ENCODE measurements around the gene TMLHE.
"Not testable (repeated sequence)": the region's sequence is repeated elsewhere in the genome, so short reads cannot be mapped to it uniquely, and the experiment has no call there.

Gene TMLHE

GRCh38 chrX:155505296-155505695 lies 107.5 kb downstream of the TMLHE start:
- TF ChIP-seq NFIC (IDR thresholded peaks at IDR 0.05) (no peak), EGR1 (IDR thresholded peaks at IDR 0.05) (no peak), YY1 (IDR thresholded peaks at IDR 0.05; ENCODE audit: low read depth) (no peak), EP300 (IDR thresholded peaks at IDR 0.05; ENCODE audit: borderline replicate concordance) (no peak), TAF1 (IDR thresholded peaks at IDR 0.05; ENCODE audit: low read depth) (no peak), MAX (IDR thresholded peaks at IDR 0.05) (no peak), TEAD4 (IDR thresholded peaks at IDR 0.05) (no peak), TCF12 (IDR thresholded peaks at IDR 0.05; ENCODE audit: low read depth) (no peak), CREB1 (IDR thresholded peaks at IDR 0.05; ENCODE audit: low read depth) (no peak), REST (IDR thresholded peaks at IDR 0.05; ENCODE audit: low read depth) (no peak)

- TF ChIP-seq USF1 (IDR thresholded peaks at IDR 0.05); EP300 (IDR thresholded peaks at IDR 0.05; ENCODE audit: borderline replicate concordance); ZBTB7A (IDR thresholded peaks at IDR 0.05; ENCODE audit: low read depth): not testable (repeated sequence)
Measured at GRCh38 chrX:155458471-155458870, 154.3 kb downstream of the TMLHE start, which contains the start of gene F8A3. F8A3 (minus strand) TSS chrX:155458620; CDS start chrX:155458600, 20 bp downstream.

GRCh38 chrX:155441097-155441496 lies 171.7 kb downstream of the TMLHE start:
- no peak for TF ChIP-seq USF1 (IDR thresholded peaks at IDR 0.05)
- no peak for TF ChIP-seq TCF12 (IDR thresholded peaks at IDR 0.05; ENCODE audit: low read depth)
- no peak for TF ChIP-seq FOXM1 (IDR thresholded peaks at IDR 0.05; ENCODE audit: borderline replicate concordance, low read depth)
- TF ChIP-seq EGR1 (IDR thresholded peaks at IDR 0.05) = no peak
- TF ChIP-seq ZBTB7A (IDR thresholded peaks at IDR 0.05; ENCODE audit: low read depth) = no peak
- TF ChIP-seq CEBPB (IDR thresholded peaks at IDR 0.05) = no peak
- TF ChIP-seq RAD21 (IDR thresholded peaks at IDR 0.05; ENCODE audit: low read depth) = no peak
- TF ChIP-seq CREB1 (IDR thresholded peaks at IDR 0.05; ENCODE audit: low read depth) = no peak
- TF ChIP-seq NFIC (IDR thresholded peaks at IDR 0.05) = no peak
- no peak for TF ChIP-seq EP300 (IDR thresholded peaks at IDR 0.05; ENCODE audit: borderline replicate concordance)
- no peak for TF ChIP-seq MAX (IDR thresholded peaks at IDR 0.05)
- no peak for TF ChIP-seq TEAD4 (IDR thresholded peaks at IDR 0.05)
- no peak for TF ChIP-seq TAF1 (IDR thresholded peaks at IDR 0.05; ENCODE audit: low read depth)
- TF ChIP-seq REST (IDR thresholded peaks at IDR 0.05; ENCODE audit: low read depth) = no peak
- no peak for TF ChIP-seq YY1 (IDR thresholded peaks at IDR 0.05; ENCODE audit: low read depth)

All from Ishikawa (cell line).